Cardiac fibroblast (primary cell): ENCODE results near the gene CDH11.
A peak's percentile ranks its signal among the peaks of the same experiment; 100 is the strongest.

Experiments
- DNase-seq, 2 donors: peaks; one replicate each; pipeline versions ENCODE4 v3.0.0 to v3.0.0-alpha.2; 2010; ENCODE audit warnings: low read depth in 2 of 2
- H3K4me3 ChIP-seq, 2 donors: replicated peaks in 1 of 2; 1 replicate in 1 of 2; 2 replicates in 1 of 2; pipeline ENCODE4 v1.5.1; 2011; ENCODE audit warnings: low read depth in 2 of 2, low read length in 2 of 2, mild to moderate bottlenecking in 2 of 2, moderate library complexity in 1 of 2
- CTCF ChIP-seq: IDR thresholded peaks from one replicate; pipeline ENCODE4 v1.5.1; 2011; ENCODE audit warnings: low read depth, mild to moderate bottlenecking, low read length, inconsistent platforms

The CDH11 gene

GRCh38 chr16:64982581-64982980, 139.3 kb downstream of the CDH11 start:
- no peak overlapping the region for H3K4me3 ChIP-seq
- no peak for TF ChIP-seq CTCF
- DNase-seq = no peak

- no peak for TF ChIP-seq CTCF
- DNase-seq = peak in 1 of 2 donors; percentile 37
Observed at GRCh38 chr16:64981568-64982281, 140.1 kb downstream of the CDH11 start.

GRCh38 chr16:64977206-64977920, 144.5 kb downstream of the CDH11 start:
- H3K4me3 ChIP-seq = no peak overlapping the region
- TF ChIP-seq CTCF = no peak
- DNase-seq = peak in 1 of 2 donors; percentile 57

More at GRCh38 chr16:64981568-64982281, 140.1 kb downstream of the CDH11 start:
- no peak overlapping the region for H3K4me3 ChIP-seq

GRCh38 chr16:64975821-64976220, 146.0 kb downstream of the CDH11 start:
- DNase-seq = peak; percentile 28 to 34
- H3K4me3 ChIP-seq = no peak overlapping the region
- TF ChIP-seq CTCF = no peak

- no peak for TF ChIP-seq CTCF
- DNase-seq = no peak
- H3K4me3 ChIP-seq = no peak overlapping the region
Observed at GRCh38 chr16:64974381-64974780, 147.5 kb downstream of the CDH11 start.

- no peak for TF ChIP-seq CTCF
- no peak for DNase-seq
- H3K4me3 ChIP-seq = no peak overlapping the region
Observed at GRCh38 chr16:64973171-64973570, 148.7 kb downstream of the CDH11 start.
